Hepatocyte (in vitro differentiated cells): ENCODE measurements around the gene DHRS3. TPM values are rescaled to one million over a fixed set of nuclear protein-coding genes. Genes with fewer than 3 reads are reported as not detected.

Experiments
- DNase-seq: peaks from one replicate; pipeline ENCODE4 v3.0.0-alpha.2; 2016; ENCODE audit warnings: low spot score
- H2AFZ ChIP-seq: fragments of 200-600 bp; sonication (generic); 2 replicates; pipeline ENCODE4 v1.6.0; 2016; ENCODE audit warnings: antibody characterized with exemption, mild to moderate bottlenecking
- H3K27ac ChIP-seq: fragments of 200-600 bp; sonication (generic); 2 replicates; pipeline ENCODE4 v1.5.1; 2016; ENCODE audit warnings: mild to moderate bottlenecking
- H3K27me3 ChIP-seq: fragments of 200-600 bp; sonication (generic); 2 replicates; pipeline ENCODE4 v1.6.1; 2016
- H3K36me3 ChIP-seq: fragments of 200-600 bp; sonication (generic); replicated peaks from 2 replicates; pipeline ENCODE4 v1.5.1; 2016; ENCODE audit warnings: low read depth; ENCODE audit not compliant: insufficient read depth
- H3K4me1 ChIP-seq: fragments of 200-600 bp; sonication (generic); 2 replicates; pipeline ENCODE4 v1.5.1; 2016; ENCODE audit warnings: mild to moderate bottlenecking, moderate library complexity; ENCODE audit not compliant: insufficient read depth
- H3K4me2 ChIP-seq: fragments of 200-600 bp; sonication (generic); 2 replicates; pipeline ENCODE4 v1.6.0; 2016
- H3K4me3 ChIP-seq: fragments of 200-600 bp; sonication (generic); 2 replicates; pipeline ENCODE4 v1.5.1; 2016; ENCODE audit warnings: mild to moderate bottlenecking
- H3K79me2 ChIP-seq: fragments of 200-600 bp; sonication (generic); 2 replicates; pipeline ENCODE4 v1.6.0; 2017; ENCODE audit warnings: mild to moderate bottlenecking
- H3K9me2 ChIP-seq: fragments of 200-600 bp; sonication (generic); replicated peaks from 2 replicates; pipeline ENCODE4 v1.6.0; 2017; ENCODE audit warnings: mild to moderate bottlenecking; ENCODE audit not compliant: insufficient read depth
- H3K9me3 ChIP-seq: fragments of 200-600 bp; sonication (generic); 2 replicates; pipeline ENCODE4 v1.5.1; 2016; ENCODE audit warnings: low read depth, mild to moderate bottlenecking
- H4K20me1 ChIP-seq: fragments of 200-600 bp; sonication (generic); 2 replicates; pipeline ENCODE4 v1.6.0; 2016; ENCODE audit warnings: mild to moderate bottlenecking; ENCODE audit not compliant: insufficient read depth, poor library complexity, severe bottlenecking
- CTCF ChIP-seq: fragments of 200-600 bp; sonication (generic); IDR thresholded peaks from 2 replicates; pipeline ENCODE4 v1.5.1; 2016; ENCODE audit warnings: antibody characterized with exemption, mild to moderate bottlenecking; ENCODE audit not compliant: poor library complexity
- EZH2 ChIP-seq: fragments of 200-600 bp; sonication (generic); IDR thresholded peaks from 2 replicates; pipeline ENCODE4 v1.6.1; 2016; ENCODE audit warnings: antibody characterized with exemption, mild to moderate bottlenecking, borderline replicate concordance
- EZH2phosphoT487 ChIP-seq: fragments of 200-600 bp; sonication (generic); IDR thresholded peaks from one replicate; pipeline ENCODE4 v1.6.1; 2018; ENCODE audit warnings: antibody characterized with exemption, mild to moderate bottlenecking, low read depth, moderate library complexity; ENCODE audit not compliant: unreplicated experiment, severe bottlenecking
- WGBS: methylation state at CpG from one replicate; pipeline ENCODE4 v1.1.6; 2016; ENCODE audit warnings: low lambda C conversion rate; ENCODE audit errors: missing lambda C conversion rate; 5-methylcytosine and 5-hydroxymethylcytosine counted together
- polyA plus RNA-seq: library from polyadenylated mRNA; unstranded; fragments of >200 nt; fragmentation: Nextera tagmentation; extraction: Ambion mirVana; gene quantifications from 2 replicates; pipeline ENCODE4 v1.2.1, GENCODE V29; 2016
- total RNA-seq: library from RNA; depleted of rRNA; stranded (reverse); fragments of >200 nt; gene quantifications from 2 replicates; pipeline ENCODE4 v1.2.3, GENCODE V29; 2014

DHRS3 gene
- total and polyA plus RNA-seq, 2 experiments from 2014 or later = 75.9 to 103 TPM

GRCh38 chr1:12600880-12601633 lies 17.0 kb downstream of the DHRS3 start:
- Histone ChIP-seq H3K27me3 (no peaks in the 10 kb centered on the region), H3K36me3 (no peaks in the 10 kb centered on the region), H3K79me2 (peaks cover 92% of the 10 kb centered on the region), H3K9me3 (no peaks in the 10 kb centered on the region), H4K20me1 (peaks cover 66% of the 10 kb centered on the region), H3K4me3 (no peak overlapping the region), H2AFZ (no peak overlapping the region), H3K9me2 (no peaks in the 10 kb centered on the region), H3K4me1 (peaks cover 61% of the 10 kb centered on the region), H3K4me2 (no peak overlapping the region), H3K27ac (no peak overlapping the region)
- peak; percentile 61 for DNase-seq
- TF ChIP-seq EZH2 (no peak), CTCF (peak; percentile 33)
- WGBS = 73% methylated on average over 9 of the region's 9 CpGs

- DNase-seq = no peak
- Histone ChIP-seq H3K4me3 (no peak overlapping the region), H2AFZ (no peak overlapping the region), H4K20me1 (peaks cover 66% of the 10 kb centered on the region), H3K27ac (no peak overlapping the region), H3K9me2 (no peaks in the 10 kb centered on the region), H3K9me3 (no peaks in the 10 kb centered on the region), H3K36me3 (no peaks in the 10 kb centered on the region), H3K27me3 (no peaks in the 10 kb centered on the region), H3K79me2 (peaks cover 85% of the 10 kb centered on the region), H3K4me1 (peaks cover 66% of the 10 kb centered on the region), H3K4me2 (no peak overlapping the region)
- WGBS = 79% methylated on average over 7 of the region's 7 CpGs
- TF ChIP-seq EZH2phosphoT487 = no peak
- TF ChIP-seq EZH2 = no peak
- no peak for TF ChIP-seq CTCF
Measured at GRCh38 chr1:12600335-12600734, 17.7 kb downstream of the DHRS3 start.

- DNase-seq = no peak
- Histone ChIP-seq H3K4me2 (no peak overlapping the region), H4K20me1 (peaks cover 66% of the 10 kb centered on the region), H3K27ac (no peak overlapping the region), H3K79me2 (peaks cover 80% of the 10 kb centered on the region), H3K27me3 (no peaks in the 10 kb centered on the region), H3K9me3 (no peaks in the 10 kb centered on the region), H3K4me3 (no peak overlapping the region), H3K9me2 (no peaks in the 10 kb centered on the region), H3K4me1 (peaks cover 73% of the 10 kb centered on the region), H2AFZ (no peak overlapping the region), H3K36me3 (no peaks in the 10 kb centered on the region)
- 87% methylated on average over 5 of the region's 5 CpGs for WGBS
- TF ChIP-seq EZH2 = no peak
Measured at GRCh38 chr1:12599657-12600056, 18.4 kb downstream of the DHRS3 start.

- Histone ChIP-seq H3K9me3 (no peaks in the 10 kb centered on the region), H3K4me2 (peak overlapping the region; percentile 4), H3K4me1 (peaks cover 78% of the 10 kb centered on the region), H3K79me2 (peaks cover 83% of the 10 kb centered on the region), H2AFZ (no peak overlapping the region), H3K4me3 (no peak overlapping the region), H4K20me1 (peaks cover 64% of the 10 kb centered on the region), H3K27me3 (no peaks in the 10 kb centered on the region), H3K9me2 (no peaks in the 10 kb centered on the region), H3K36me3 (no peaks in the 10 kb centered on the region), H3K27ac (peak overlapping the region; percentile 17)
- no peak for DNase-seq
- whole genome bisulfite sequencing = 82% methylated on average over 6 of the region's 6 CpGs
- TF ChIP-seq EZH2phosphoT487 (no peak), EZH2 (no peak), CTCF (no peak)
Measured at GRCh38 chr1:12598974-12599373, 19.0 kb downstream of the DHRS3 start.
